Neural cell (in vitro differentiated cells): ENCODE measurements around the gene HMCES. TPM values are rescaled to one million over a fixed set of nuclear protein-coding genes. Genes with fewer than 3 reads are reported as not detected.

Experiments used
- H2AFZ ChIP-seq: fragments of 200-600, 300-800 bp; sonication (generic), shearing (Covaris generic); 2 replicates; pipeline ENCODE4 v1.6.0; 2014; ENCODE audit warnings: low read depth, mild to moderate bottlenecking, antibody characterized with exemption, low read length, moderate library complexity
- H3F3A ChIP-seq: fragments of 200-600 bp; shearing (Covaris generic); 2 replicates; pipeline ENCODE4 v1.6.1; 2016; ENCODE audit warnings: mild to moderate bottlenecking, moderate library complexity, mixed read lengths, antibody characterized with exemption, low read length; ENCODE audit not compliant: insufficient read depth, poor library complexity, severe bottlenecking
- H3K27ac ChIP-seq: fragments of 200-600, 300-800 bp; sonication (generic), shearing (Covaris generic); 2 replicates; pipeline ENCODE4 v1.5.1; 2014; ENCODE audit warnings: mild to moderate bottlenecking, low read length, moderate library complexity
- H3K27me3 ChIP-seq: fragments of 300-800, 200-600 bp; sonication (generic), shearing (Covaris generic); 2 replicates; pipeline ENCODE4 v1.6.0; 2014; ENCODE audit warnings: mild to moderate bottlenecking, low read depth, low read length, moderate library complexity; ENCODE audit not compliant: insufficient read depth
- H3K36me3 ChIP-seq: fragments of 300-800, 200-600 bp; sonication (generic), shearing (Covaris generic); 2 replicates; pipeline ENCODE4 v1.5.1; 2014; ENCODE audit warnings: mild to moderate bottlenecking, antibody characterized with exemption, low read length, moderate library complexity; ENCODE audit not compliant: insufficient read depth
- H3K4me2 ChIP-seq: fragments of 300-800, 200-600 bp; sonication (generic), shearing (Covaris generic); 2 replicates; pipeline ENCODE4 v1.6.0; 2014; ENCODE audit warnings: mild to moderate bottlenecking, low read length
- H3K4me3 ChIP-seq: fragments of 300-800, 200-600 bp; sonication (generic), shearing (Covaris generic); 2 replicates; pipeline ENCODE4 v1.5.1; 2014; ENCODE audit warnings: mild to moderate bottlenecking, low read length, moderate library complexity
- H3K79me2 ChIP-seq: fragments of 200-600 bp; shearing (Covaris generic); replicated peaks from 2 replicates; pipeline ENCODE4 v1.6.0; 2014; ENCODE audit warnings: mild to moderate bottlenecking, low read length, moderate library complexity; ENCODE audit not compliant: insufficient read depth
- H3K9ac ChIP-seq: fragments of 300-800, 200-600 bp; sonication (generic), shearing (Covaris generic); 2 replicates; pipeline ENCODE4 v1.6.1; 2016; ENCODE audit warnings: mild to moderate bottlenecking, low read length, mixed read lengths
- H3K9me2 ChIP-seq: fragments of 200-600 bp; shearing (Covaris generic); 2 replicates; pipeline ENCODE4 v1.6.1; 2016; ENCODE audit warnings: mild to moderate bottlenecking, low read length, mixed read lengths; ENCODE audit not compliant: insufficient read depth
- H3K9me3 ChIP-seq: fragments of 200-600, 300-800 bp; sonication (generic), shearing (Covaris generic); 2 replicates; pipeline ENCODE4 v1.6.1; 2016; ENCODE audit warnings: mild to moderate bottlenecking, mixed run types, low read length, moderate library complexity, mixed read lengths
- H4K20me1 ChIP-seq: fragments of 200-600 bp; shearing (Covaris generic); 2 replicates; pipeline ENCODE4 v1.6.1; 2016; ENCODE audit warnings: mild to moderate bottlenecking, mixed run types; ENCODE audit not compliant: insufficient read depth
- EP300 ChIP-seq: fragments of 450-650 bp; conservative IDR thresholded peaks from 2 replicates; pipeline ENCODE4 v1.6.1; 2014; ENCODE audit warnings: antibody characterized with exemption, mild to moderate bottlenecking, moderate library complexity; ENCODE audit not compliant: poor library complexity, severe bottlenecking
- EZH2 ChIP-seq: fragments of 200-600, 300-800 bp; shearing (Covaris generic), sonication (generic); IDR thresholded peaks from 2 replicates; pipeline ENCODE4 v1.6.1; 2014; ENCODE audit warnings: antibody characterized with exemption, low read length, borderline replicate concordance, mild to moderate bottlenecking; ENCODE audit not compliant: insufficient read depth, poor library complexity, severe bottlenecking
- MXI1 ChIP-seq: fragments of 450-650 bp; conservative IDR thresholded peaks from 2 replicates; pipeline ENCODE4 v1.6.1; 2014; ENCODE audit warnings: antibody characterized with exemption, mild to moderate bottlenecking; ENCODE audit not compliant: poor library complexity, severe bottlenecking
- POLR2AphosphoS5 ChIP-seq: IDR thresholded peaks from 2 replicates; pipeline ENCODE4 v1.6.1; 2012
- RAD21 ChIP-seq: fragments of 450-650 bp; conservative IDR thresholded peaks from 2 replicates; pipeline ENCODE4 v1.6.1; 2014; ENCODE audit warnings: antibody characterized with exemption, mild to moderate bottlenecking, moderate library complexity
- SMC3 ChIP-seq: fragments of 450-650 bp; conservative IDR thresholded peaks from 2 replicates; pipeline ENCODE4 v1.6.1; 2014; ENCODE audit warnings: antibody characterized with exemption, mild to moderate bottlenecking, moderate library complexity; ENCODE audit not compliant: poor library complexity
- TAF1 ChIP-seq: IDR thresholded peaks from 2 replicates; pipeline ENCODE4 v1.6.1; 2012; ENCODE audit warnings: low read depth
- polyA plus RNA-seq: library from polyadenylated mRNA; depleted of rRNA; stranded (reverse); fragments of >200 nt; gene quantifications from 2 replicates; pipeline ENCODE4 v1.2.3, GENCODE V29; 2014
- TF ChIP-seq, protein P1 (sequence below): fragments of 450-650 bp; IDR thresholded peaks from 2 replicates; pipeline ENCODE4 v1.5.1; 2014; ENCODE audit warnings: antibody characterized with exemption, mild to moderate bottlenecking, moderate library complexity; ENCODE audit not compliant: poor library complexity, severe bottlenecking
- TF ChIP-seq, protein P2 (sequence below): IDR thresholded peaks from 2 replicates; pipeline ENCODE4 v1.6.1; 2012; ENCODE audit warnings: borderline replicate concordance

HMCES gene
- polyA plus RNA-seq, 1 donor from 2014 or later: 23.0 TPM

- H3F3A ChIP-seq: no peaks in the 10 kb centered on the region
- H3K27me3 ChIP-seq: no peaks in the 10 kb centered on the region
- H3K9me3 ChIP-seq: no peaks in the 10 kb centered on the region
- no peaks in the 10 kb centered on the region for H4K20me1 ChIP-seq
- H3K27ac ChIP-seq: no peak overlapping the region
- H3K79me2 ChIP-seq: no peaks in the 10 kb centered on the region
- no peak overlapping the region for H3K9ac ChIP-seq
- no peak overlapping the region for H2AFZ ChIP-seq
- H3K9me2 ChIP-seq: no peaks in the 10 kb centered on the region
- TF ChIP-seq, protein P1, sequence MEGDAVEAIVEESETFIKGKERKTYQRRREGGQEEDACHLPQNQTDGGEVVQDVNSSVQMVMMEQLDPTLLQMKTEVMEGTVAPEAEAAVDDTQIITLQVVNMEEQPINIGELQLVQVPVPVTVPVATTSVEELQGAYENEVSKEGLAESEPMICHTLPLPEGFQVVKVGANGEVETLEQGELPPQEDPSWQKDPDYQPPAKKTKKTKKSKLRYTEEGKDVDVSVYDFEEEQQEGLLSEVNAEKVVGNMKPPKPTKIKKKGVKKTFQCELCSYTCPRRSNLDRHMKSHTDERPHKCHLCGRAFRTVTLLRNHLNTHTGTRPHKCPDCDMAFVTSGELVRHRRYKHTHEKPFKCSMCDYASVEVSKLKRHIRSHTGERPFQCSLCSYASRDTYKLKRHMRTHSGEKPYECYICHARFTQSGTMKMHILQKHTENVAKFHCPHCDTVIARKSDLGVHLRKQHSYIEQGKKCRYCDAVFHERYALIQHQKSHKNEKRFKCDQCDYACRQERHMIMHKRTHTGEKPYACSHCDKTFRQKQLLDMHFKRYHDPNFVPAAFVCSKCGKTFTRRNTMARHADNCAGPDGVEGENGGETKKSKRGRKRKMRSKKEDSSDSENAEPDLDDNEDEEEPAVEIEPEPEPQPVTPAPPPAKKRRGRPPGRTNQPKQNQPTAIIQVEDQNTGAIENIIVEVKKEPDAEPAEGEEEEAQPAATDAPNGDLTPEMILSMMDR: no peak
- no peak for TF ChIP-seq POLR2AphosphoS5
- TF ChIP-seq EZH2: no peak
- TF ChIP-seq EP300: no peak
- no peak overlapping the region for H3K4me2 ChIP-seq
- H3K36me3 ChIP-seq: no peaks in the 10 kb centered on the region
- H3K4me3 ChIP-seq: no peak overlapping the region
Measured at GRCh38 chr3:129352045-129352444, 73.4 kb downstream of the HMCES start.

DNA sequence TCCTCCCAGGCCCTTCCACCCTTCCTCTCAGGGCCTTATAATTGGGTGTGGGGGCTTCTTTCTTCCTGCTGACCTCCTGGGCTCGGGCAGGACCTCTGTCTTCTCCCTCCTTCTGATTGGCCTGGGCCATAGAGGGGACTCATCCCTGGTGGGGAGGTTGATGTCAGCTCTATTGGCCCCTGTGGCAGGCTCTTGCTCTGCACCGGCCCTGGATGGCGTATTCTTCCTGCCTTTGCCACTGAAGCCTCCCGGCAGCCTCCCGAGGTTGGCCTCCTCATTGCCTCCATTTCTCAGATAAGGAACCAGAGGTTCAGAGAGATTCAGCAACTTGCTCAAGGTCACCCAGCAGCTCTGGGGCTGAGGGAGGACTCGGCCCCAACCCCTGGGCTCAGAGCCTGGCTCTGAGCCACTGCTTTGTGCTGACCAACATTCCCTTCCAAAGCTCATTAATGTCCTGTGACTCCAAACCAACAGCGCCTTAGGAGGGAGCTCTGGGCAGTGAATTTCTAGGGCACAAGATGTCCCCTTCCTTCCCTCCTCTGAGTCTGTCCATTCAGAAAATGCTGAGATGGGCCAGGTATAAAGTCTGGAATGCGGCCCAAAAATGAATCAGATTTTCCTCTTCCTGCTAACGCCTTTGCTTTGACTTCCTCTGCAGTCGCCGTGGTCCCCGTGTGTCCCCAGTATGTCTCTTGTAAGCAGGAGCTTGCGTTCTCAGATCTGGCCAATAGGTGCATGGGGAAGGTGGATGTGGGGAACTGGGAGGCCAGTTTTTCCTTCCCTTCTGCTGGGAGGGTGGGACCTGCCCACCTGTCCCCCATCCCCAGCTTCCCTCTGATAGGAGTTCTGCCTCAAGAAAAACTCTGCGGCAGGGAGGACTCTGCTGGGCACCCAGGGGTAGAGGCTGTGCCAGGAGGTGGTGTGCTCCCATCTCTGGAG is 74.2 kb downstream of the HMCES start:
- no peaks in the 10 kb centered on the region for H3K9me3 ChIP-seq
- H3K4me2 ChIP-seq: no peak overlapping the region
- H3K79me2 ChIP-seq: no peaks in the 10 kb centered on the region
- H4K20me1 ChIP-seq: no peaks in the 10 kb centered on the region
- H3K27ac ChIP-seq: no peak overlapping the region
- H3F3A ChIP-seq: no peaks in the 10 kb centered on the region
- no peak overlapping the region for H2AFZ ChIP-seq
- no peak for TF ChIP-seq POLR2AphosphoS5
- TF ChIP-seq EP300: no peak
- TF ChIP-seq, protein P2, sequence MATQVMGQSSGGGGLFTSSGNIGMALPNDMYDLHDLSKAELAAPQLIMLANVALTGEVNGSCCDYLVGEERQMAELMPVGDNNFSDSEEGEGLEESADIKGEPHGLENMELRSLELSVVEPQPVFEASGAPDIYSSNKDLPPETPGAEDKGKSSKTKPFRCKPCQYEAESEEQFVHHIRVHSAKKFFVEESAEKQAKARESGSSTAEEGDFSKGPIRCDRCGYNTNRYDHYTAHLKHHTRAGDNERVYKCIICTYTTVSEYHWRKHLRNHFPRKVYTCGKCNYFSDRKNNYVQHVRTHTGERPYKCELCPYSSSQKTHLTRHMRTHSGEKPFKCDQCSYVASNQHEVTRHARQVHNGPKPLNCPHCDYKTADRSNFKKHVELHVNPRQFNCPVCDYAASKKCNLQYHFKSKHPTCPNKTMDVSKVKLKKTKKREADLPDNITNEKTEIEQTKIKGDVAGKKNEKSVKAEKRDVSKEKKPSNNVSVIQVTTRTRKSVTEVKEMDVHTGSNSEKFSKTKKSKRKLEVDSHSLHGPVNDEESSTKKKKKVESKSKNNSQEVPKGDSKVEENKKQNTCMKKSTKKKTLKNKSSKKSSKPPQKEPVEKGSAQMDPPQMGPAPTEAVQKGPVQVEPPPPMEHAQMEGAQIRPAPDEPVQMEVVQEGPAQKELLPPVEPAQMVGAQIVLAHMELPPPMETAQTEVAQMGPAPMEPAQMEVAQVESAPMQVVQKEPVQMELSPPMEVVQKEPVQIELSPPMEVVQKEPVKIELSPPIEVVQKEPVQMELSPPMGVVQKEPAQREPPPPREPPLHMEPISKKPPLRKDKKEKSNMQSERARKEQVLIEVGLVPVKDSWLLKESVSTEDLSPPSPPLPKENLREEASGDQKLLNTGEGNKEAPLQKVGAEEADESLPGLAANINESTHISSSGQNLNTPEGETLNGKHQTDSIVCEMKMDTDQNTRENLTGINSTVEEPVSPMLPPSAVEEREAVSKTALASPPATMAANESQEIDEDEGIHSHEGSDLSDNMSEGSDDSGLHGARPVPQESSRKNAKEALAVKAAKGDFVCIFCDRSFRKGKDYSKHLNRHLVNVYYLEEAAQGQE: no peak
- TF ChIP-seq, protein P1: no peak
- no peak for TF ChIP-seq TAF1
- TF ChIP-seq SMC3: no peak
- no peak for TF ChIP-seq RAD21
- TF ChIP-seq MXI1: no peak
- no peak for TF ChIP-seq EZH2
- no peaks in the 10 kb centered on the region for H3K27me3 ChIP-seq
- no peaks in the 10 kb centered on the region for H3K9me2 ChIP-seq
- no peaks in the 10 kb centered on the region for H3K36me3 ChIP-seq
- H3K4me3 ChIP-seq: no peak overlapping the region
- H3K9ac ChIP-seq: no peak overlapping the region
